ENCODE measurements around the gene ZNF827.

ZNF827 gene

GRCh38 chr4:145743641-145744040 lies 195.0 kb downstream of the ZNF827 start:
- no peak for FAIRE-seq

GRCh38 chr4:145740806-145741205 lies 197.8 kb downstream of the ZNF827 start:
- no peak for FAIRE-seq

GRCh38 chr4:145739845-145740244 lies 198.8 kb downstream of the ZNF827 start:
- FAIRE-seq, result no peak

GRCh38 chr4:145736241-145736831 lies 202.3 kb downstream of the ZNF827 start:
- FAIRE-seq, result no peak

GRCh38 chr4:145735827-145736226 lies 202.8 kb downstream of the ZNF827 start:
- no peak for FAIRE-seq

- no peak for FAIRE-seq
Observed at GRCh38 chr4:145735347-145735675, 203.3 kb downstream of the ZNF827 start.

GRCh38 chr4:145734576-145735346 lies 203.9 kb downstream of the ZNF827 start:
- FAIRE-seq, result no peak

GRCh38 chr4:145734031-145734430 lies 204.6 kb downstream of the ZNF827 start:
- FAIRE-seq, result no peak

GRCh38 chr4:145732895-145733880 lies 205.4 kb downstream of the ZNF827 start:
- peak; percentile 74 for FAIRE-seq

GRCh38 chr4:145732001-145732815 lies 206.4 kb downstream of the ZNF827 start:
- FAIRE-seq, result no peak

GRCh38 chr4:145731028-145731427 lies 207.6 kb downstream of the ZNF827 start:
- no peak for FAIRE-seq

- no peak for FAIRE-seq
Observed at GRCh38 chr4:145730026-145730425, 208.6 kb downstream of the ZNF827 start.

- FAIRE-seq, result no peak
Observed at GRCh38 chr4:145723336-145723735, 215.3 kb downstream of the ZNF827 start.

GRCh38 chr4:145722561-145722960 lies 216.1 kb downstream of the ZNF827 start:
- FAIRE-seq, result no peak

- FAIRE-seq, result no peak
Observed at GRCh38 chr4:145720656-145721055, 218.0 kb downstream of the ZNF827 start.

GRCh38 chr4:145719752-145720624 lies 218.6 kb downstream of the ZNF827 start:
- no peak for FAIRE-seq

GRCh38 chr4:145716661-145717200 lies 221.9 kb downstream of the ZNF827 start:
- no peak for FAIRE-seq

GRCh38 chr4:145716200-145716599 lies 222.4 kb downstream of the ZNF827 start:
- FAIRE-seq, result no peak

GRCh38 chr4:145709843-145710242 lies 228.8 kb downstream of the ZNF827 start:
- no peak for FAIRE-seq

- no peak for FAIRE-seq
Observed at GRCh38 chr4:145709336-145709735, 229.3 kb downstream of the ZNF827 start.
